Hepatocyte (in vitro differentiated cells): Measurements from ENCODE around the gene GARS1. TPM values are rescaled to one million over a fixed set of nuclear protein-coding genes. Genes with fewer than 3 reads are reported as not detected.
A peak's percentile ranks its signal among the peaks of the same experiment; 100 is the strongest.

Experiments used
- DNase-seq: peaks from one replicate; pipeline ENCODE4 v3.0.0-alpha.2; 2016; ENCODE audit warnings: low spot score
- H2AFZ ChIP-seq: fragments of 200-600 bp; sonication (generic); 2 replicates; pipeline ENCODE4 v1.6.0; 2016; ENCODE audit warnings: antibody characterized with exemption, mild to moderate bottlenecking
- H3K27ac ChIP-seq: fragments of 200-600 bp; sonication (generic); 2 replicates; pipeline ENCODE4 v1.5.1; 2016; ENCODE audit warnings: mild to moderate bottlenecking
- H3K27me3 ChIP-seq: fragments of 200-600 bp; sonication (generic); 2 replicates; pipeline ENCODE4 v1.6.1; 2016
- H3K36me3 ChIP-seq: fragments of 200-600 bp; sonication (generic); replicated peaks from 2 replicates; pipeline ENCODE4 v1.5.1; 2016; ENCODE audit warnings: low read depth; ENCODE audit not compliant: insufficient read depth
- H3K4me1 ChIP-seq: fragments of 200-600 bp; sonication (generic); 2 replicates; pipeline ENCODE4 v1.5.1; 2016; ENCODE audit warnings: mild to moderate bottlenecking, moderate library complexity; ENCODE audit not compliant: insufficient read depth
- H3K4me2 ChIP-seq: fragments of 200-600 bp; sonication (generic); 2 replicates; pipeline ENCODE4 v1.6.0; 2016
- H3K4me3 ChIP-seq: fragments of 200-600 bp; sonication (generic); 2 replicates; pipeline ENCODE4 v1.5.1; 2016; ENCODE audit warnings: mild to moderate bottlenecking
- H3K79me2 ChIP-seq: fragments of 200-600 bp; sonication (generic); 2 replicates; pipeline ENCODE4 v1.6.0; 2017; ENCODE audit warnings: mild to moderate bottlenecking
- H3K9me2 ChIP-seq: fragments of 200-600 bp; sonication (generic); replicated peaks from 2 replicates; pipeline ENCODE4 v1.6.0; 2017; ENCODE audit warnings: mild to moderate bottlenecking; ENCODE audit not compliant: insufficient read depth
- H3K9me3 ChIP-seq: fragments of 200-600 bp; sonication (generic); 2 replicates; pipeline ENCODE4 v1.5.1; 2016; ENCODE audit warnings: low read depth, mild to moderate bottlenecking
- H4K20me1 ChIP-seq: fragments of 200-600 bp; sonication (generic); 2 replicates; pipeline ENCODE4 v1.6.0; 2016; ENCODE audit warnings: mild to moderate bottlenecking; ENCODE audit not compliant: insufficient read depth, poor library complexity, severe bottlenecking
- CTCF ChIP-seq: fragments of 200-600 bp; sonication (generic); IDR thresholded peaks from 2 replicates; pipeline ENCODE4 v1.5.1; 2016; ENCODE audit warnings: antibody characterized with exemption, mild to moderate bottlenecking; ENCODE audit not compliant: poor library complexity
- EZH2 ChIP-seq: fragments of 200-600 bp; sonication (generic); IDR thresholded peaks from 2 replicates; pipeline ENCODE4 v1.6.1; 2016; ENCODE audit warnings: antibody characterized with exemption, mild to moderate bottlenecking, borderline replicate concordance
- EZH2phosphoT487 ChIP-seq: fragments of 200-600 bp; sonication (generic); IDR thresholded peaks from one replicate; pipeline ENCODE4 v1.6.1; 2018; ENCODE audit warnings: antibody characterized with exemption, mild to moderate bottlenecking, low read depth, moderate library complexity; ENCODE audit not compliant: unreplicated experiment, severe bottlenecking
- WGBS: methylation state at CpG from one replicate; pipeline ENCODE4 v1.1.6; 2016; ENCODE audit warnings: low lambda C conversion rate; ENCODE audit errors: missing lambda C conversion rate; 5-methylcytosine and 5-hydroxymethylcytosine counted together
- polyA plus RNA-seq: library from polyadenylated mRNA; unstranded; fragments of >200 nt; fragmentation: Nextera tagmentation; extraction: Ambion mirVana; gene quantifications from 2 replicates; pipeline ENCODE4 v1.2.1, GENCODE V29; 2016
- total RNA-seq: library from RNA; depleted of rRNA; stranded (reverse); fragments of >200 nt; gene quantifications from 2 replicates; pipeline ENCODE4 v1.2.3, GENCODE V29; 2014

Gene GARS1
- total and polyA plus RNA-seq, 2 experiments from 2014 or later = 131 to 163 TPM

DNA sequence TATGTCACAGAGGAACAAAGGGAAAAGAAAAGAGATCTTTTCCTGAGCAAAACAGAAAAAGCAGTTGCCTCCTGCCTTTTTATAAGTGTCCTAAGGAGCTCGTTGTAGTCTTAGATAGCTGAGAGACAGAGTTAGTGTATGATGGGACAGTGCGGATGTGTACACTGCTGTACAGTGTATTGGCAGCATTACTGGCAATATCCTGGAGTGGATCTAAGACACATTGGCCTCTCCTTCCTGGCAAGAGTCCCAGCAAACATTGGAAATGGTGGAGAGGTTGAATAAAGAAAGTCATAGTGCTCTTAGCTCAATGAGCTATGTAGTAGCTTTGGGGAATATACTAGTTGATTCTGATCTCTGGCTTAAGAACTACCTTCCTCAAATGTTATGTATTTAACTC, 22.7 kb downstream of the GARS1 start:
- H3K27me3 ChIP-seq = no peaks in the 10 kb centered on the region
- H3K9me2 ChIP-seq = no peaks in the 10 kb centered on the region
- 84% methylated on average over 2 of the region's 2 CpGs for WGBS
- no peak for DNase-seq
- H3K9me3 ChIP-seq = no peaks in the 10 kb centered on the region
- no peaks in the 10 kb centered on the region for H4K20me1 ChIP-seq
- H3K27ac ChIP-seq = no peak overlapping the region
- no peaks in the 10 kb centered on the region for H3K4me1 ChIP-seq
- H2AFZ ChIP-seq = no peak overlapping the region
- TF ChIP-seq CTCF (no peak), EZH2phosphoT487 (no peak), EZH2 (no peak)
- no peak overlapping the region for H3K4me2 ChIP-seq
- H3K79me2 ChIP-seq = peaks cover 28% of the 10 kb centered on the region
- no peaks in the 10 kb centered on the region for H3K36me3 ChIP-seq
- no peak overlapping the region for H3K4me3 ChIP-seq

- H3K9me3 ChIP-seq = no peaks in the 10 kb centered on the region
- no peaks in the 10 kb centered on the region for H3K27me3 ChIP-seq
- no peak overlapping the region for H3K27ac ChIP-seq
- H3K9me2 ChIP-seq = no peaks in the 10 kb centered on the region
- no peak for DNase-seq
- H3K79me2 ChIP-seq = peaks cover 25% of the 10 kb centered on the region
- 95% methylated on average over 4 of the region's 4 CpGs for WGBS
- TF ChIP-seq EZH2phosphoT487 (no peak), EZH2 (no peak), CTCF (no peak)
- H3K4me3 ChIP-seq = no peak overlapping the region
- no peaks in the 10 kb centered on the region for H3K36me3 ChIP-seq
- no peak overlapping the region for H3K4me2 ChIP-seq
- H3K4me1 ChIP-seq = no peaks in the 10 kb centered on the region
- no peak overlapping the region for H2AFZ ChIP-seq
- H4K20me1 ChIP-seq = no peaks in the 10 kb centered on the region
Observed at GRCh38 chr7:30618080-30618676, 23.5 kb downstream of the GARS1 start.

DNA sequence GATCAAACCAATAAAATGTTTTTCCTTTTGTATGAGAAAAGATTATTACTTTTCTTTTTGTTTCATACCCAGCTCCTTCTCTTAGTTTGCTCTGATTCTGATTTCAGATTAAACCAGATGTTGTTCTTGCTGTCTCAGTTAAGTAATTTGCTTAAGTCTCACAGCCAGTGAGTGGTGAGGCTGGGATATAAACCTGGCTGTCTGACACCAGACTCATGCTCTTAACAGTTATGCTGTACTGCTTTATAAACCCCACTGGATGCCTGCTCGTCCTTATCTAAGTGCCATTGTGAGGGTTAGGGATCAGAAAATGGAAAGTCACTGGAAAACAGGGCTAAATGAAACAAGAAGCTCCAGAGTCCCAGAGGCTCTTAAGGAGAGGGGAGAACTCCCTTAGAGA, 24.3 kb downstream of the GARS1 start:
- Histone ChIP-seq H3K9me2 (no peaks in the 10 kb centered on the region), H2AFZ (no peak overlapping the region), H3K27me3 (no peaks in the 10 kb centered on the region), H3K36me3 (no peaks in the 10 kb centered on the region), H3K4me3 (no peak overlapping the region), H3K27ac (no peak overlapping the region), H3K4me2 (no peak overlapping the region), H4K20me1 (no peaks in the 10 kb centered on the region), H3K79me2 (peaks cover 22% of the 10 kb centered on the region), H3K4me1 (no peaks in the 10 kb centered on the region), H3K9me3 (no peaks in the 10 kb centered on the region)
- no peak for TF ChIP-seq CTCF
- no peak for TF ChIP-seq EZH2
- TF ChIP-seq EZH2phosphoT487 = no peak
- DNase-seq = no peak
- 60% methylated on average over 1 of the region's 1 CpG for WGBS

GRCh38 chr7:30625283-30625682, 30.6 kb downstream of the GARS1 start:
- H3K27me3 ChIP-seq = no peaks in the 10 kb centered on the region
- H3K36me3 ChIP-seq = peaks cover 5% of the 10 kb centered on the region
- no peaks in the 10 kb centered on the region for H3K4me1 ChIP-seq
- H3K4me3 ChIP-seq = no peak overlapping the region
- no peak overlapping the region for H3K27ac ChIP-seq
- H3K79me2 ChIP-seq = peaks cover 4% of the 10 kb centered on the region
- no peak for DNase-seq
- no peak overlapping the region for H2AFZ ChIP-seq
- H3K4me2 ChIP-seq = no peak overlapping the region
- no peaks in the 10 kb centered on the region for H4K20me1 ChIP-seq
- H3K9me3 ChIP-seq = no peaks in the 10 kb centered on the region
- 92% methylated on average over 1 of the region's 1 CpG for WGBS
- TF ChIP-seq CTCF (peak; percentile 17), EZH2 (no peak), EZH2phosphoT487 (no peak)
- no peaks in the 10 kb centered on the region for H3K9me2 ChIP-seq
